H1 (cell line): ENCODE data around the gene EGFLAM. TPM values are rescaled to one million over a fixed set of nuclear protein-coding genes. Genes with fewer than 3 reads are reported as not detected.

Experiments used
- CTCF ChIA-PET: fragments of 300-600 bp; sonication (Branson Sonifier 250); formaldehyde crosslinking; loops from one replicate; lab custom pipeline; 2021; ENCODE audit not compliant: partially characterized antibody; lab: Charles Lee
- POLR2A ChIA-PET: fragments of 300-600 bp; sonication (Branson Sonifier 250); formaldehyde crosslinking; loops from one replicate; lab custom pipeline; 2021; ENCODE audit warnings: inconsistent platforms; ENCODE audit not compliant: partially characterized antibody; lab: Charles Lee
- DNase-seq, 2 experiments: peaks; one replicate each; pipeline versions ENCODE4 v3.0.0 to v3.0.0-alpha.2; 2010 to 2022; ENCODE audit warnings: low spot score in 2 of 2, low read depth in 1 of 2, mixed read lengths in 1 of 2
- FAIRE-seq: peaks from 2 replicates; lab custom pipeline; 2011; peaks lifted over from hg19 to GRCh38; lab: Jason Lieb, UNC
- H2AFZ ChIP-seq: 2 replicates; pipeline ENCODE4 v1.8.1; 2012; ENCODE audit warnings: low read length, inconsistent platforms
- H2AK5ac ChIP-seq: 2 replicates; pipeline ENCODE4 v1.6.1; 2013; ENCODE audit warnings: low read depth, low read length
- H2BK120ac ChIP-seq: replicated peaks from 2 replicates; pipeline ENCODE3; 2013; ENCODE audit warnings: low read depth, low read length, inconsistent platforms
- H2BK12ac ChIP-seq: 2 replicates; pipeline ENCODE4 v1.6.1; 2013; ENCODE audit warnings: low read depth, low read length
- H2BK15ac ChIP-seq: 2 replicates; pipeline ENCODE4 v1.6.1; 2013; ENCODE audit warnings: low read length
- H2BK20ac ChIP-seq: 2 replicates; pipeline ENCODE4 v1.6.1; 2013; ENCODE audit warnings: low read length
- H2BK5ac ChIP-seq: 2 replicates; pipeline ENCODE4 v1.6.1; 2013; ENCODE audit warnings: low read depth, low read length
- H3K14ac ChIP-seq: 2 replicates; pipeline ENCODE4 v1.6.1; 2013; ENCODE audit warnings: inconsistent platforms; ENCODE audit not compliant: insufficient read length
- H3K18ac ChIP-seq: 2 replicates; pipeline ENCODE4 v1.6.1; 2013; ENCODE audit warnings: low read length; ENCODE audit errors: extremely low read depth
- H3K23ac ChIP-seq: 2 replicates; pipeline ENCODE4 v1.6.1; 2013; ENCODE audit warnings: inconsistent platforms; ENCODE audit not compliant: insufficient read length
- H3K23me2 ChIP-seq: 2 replicates; pipeline ENCODE4 v1.6.1; 2013; ENCODE audit warnings: low read depth, low read length
- H3K27ac ChIP-seq: 2 replicates; pipeline ENCODE4 v1.6.1; 2011; ENCODE audit warnings: low read depth, low read length, inconsistent platforms
- H3K27me3 ChIP-seq, 4 experiments: replicated peaks in 1 of 4; 1 replicate in 1 of 4; 2 replicates in 3 of 4; pipeline versions ENCODE4 v1.6.1 to v1.8.1; 2011 to 2013; ENCODE audit warnings: low read length in 3 of 4, mild to moderate bottlenecking in 3 of 4, inconsistent platforms in 2 of 4, mixed read lengths in 2 of 4, moderate library complexity in 1 of 4; ENCODE audit not compliant: control insufficient read depth in 3 of 4, insufficient read depth in 3 of 4; ENCODE audit errors: extremely low read depth in 1 of 4
- H3K36me3 ChIP-seq, 4 experiments: 2 replicates each; pipeline versions ENCODE4 v1.6.1 to v1.8.1; 2011 to 2013; ENCODE audit warnings: mild to moderate bottlenecking in 4 of 4, low read length in 3 of 4, moderate library complexity in 2 of 4, control low read depth in 1 of 4, inconsistent platforms in 1 of 4; ENCODE audit not compliant: insufficient read depth in 4 of 4, control insufficient read depth in 2 of 4
- H3K4ac ChIP-seq: replicated peaks from 2 replicates; pipeline ENCODE3; 2013; ENCODE audit warnings: low read length, low read depth, mixed read lengths, inconsistent platforms; ENCODE audit not compliant: insufficient read length
- H3K4me1 ChIP-seq, 4 experiments: replicated peaks in 1 of 4; 1 replicate in 1 of 4; 2 replicates in 3 of 4; pipeline versions ENCODE4 v1.6.1 to v1.8.1; 2011 to 2013; ENCODE audit warnings: low read length in 3 of 4, inconsistent platforms in 2 of 4, mixed read lengths in 1 of 4; ENCODE audit not compliant: insufficient read depth in 4 of 4, control insufficient read depth in 3 of 4
- H3K4me2 ChIP-seq, 2 experiments: 2 replicates each; pipeline versions ENCODE4 v1.6.1 to v1.8.1; 2011 to 2013; ENCODE audit warnings: low read depth in 2 of 2, low read length in 2 of 2, control low read depth in 1 of 2, inconsistent platforms in 1 of 2, mild to moderate bottlenecking in 1 of 2; ENCODE audit not compliant: insufficient read depth in 1 of 2
- H3K4me3 ChIP-seq, 4 experiments: fragments of 200-600, 300-600 bp in 1 of 4; sonication (generic), shearing (Covaris generic), sonication (Bioruptor Twin) in 1 of 4; 2 replicates each; pipeline versions ENCODE4 v1.5.1 to v1.8.1; 2011 to 2016; ENCODE audit warnings: low read length in 4 of 4, low read depth in 3 of 4, control low read depth in 2 of 4, inconsistent platforms in 2 of 4, mild to moderate bottlenecking in 2 of 4, mixed read lengths in 1 of 4, moderate library complexity in 1 of 4; ENCODE audit not compliant: insufficient read depth in 2 of 4; ENCODE audit errors: extremely low read depth in 1 of 4
- H3K56ac ChIP-seq: replicated peaks from 2 replicates; pipeline ENCODE3; 2013; ENCODE audit warnings: low read depth, mild to moderate bottlenecking, mixed read lengths, low read length, inconsistent platforms; ENCODE audit not compliant: insufficient read length
- H3K79me1 ChIP-seq: 2 replicates; pipeline ENCODE4 v1.6.1; 2013; ENCODE audit warnings: low read depth, low read length, control low read depth
- H3K79me2 ChIP-seq, 2 experiments: 2 replicates each; pipeline versions ENCODE4 v1.6.1 to v1.8.1; 2012 to 2013; ENCODE audit warnings: low read length in 2 of 2, mild to moderate bottlenecking in 2 of 2, inconsistent platforms in 1 of 2; ENCODE audit not compliant: insufficient read depth in 2 of 2, control insufficient read depth in 1 of 2
- H3K9ac ChIP-seq, 4 experiments: replicated peaks in 1 of 4; 1 replicate in 1 of 4; 2 replicates in 3 of 4; pipeline versions ENCODE4 v1.6.1 to v1.8.1; 2011 to 2013; ENCODE audit warnings: low read depth in 3 of 4, low read length in 3 of 4, control low read depth in 2 of 4, mild to moderate bottlenecking in 2 of 4, moderate library complexity in 2 of 4, inconsistent platforms in 1 of 4; ENCODE audit errors: extremely low read depth in 1 of 4
- H3K9me3 ChIP-seq, 2 experiments: 2 replicates each; pipeline versions ENCODE4 v1.6.1 to v1.8.1; 2012 to 2013; ENCODE audit warnings: mild to moderate bottlenecking in 2 of 2, moderate library complexity in 2 of 2, control low read depth in 1 of 2, inconsistent platforms in 1 of 2, low read depth in 1 of 2, low read length in 1 of 2, mixed read lengths in 1 of 2; ENCODE audit not compliant: insufficient read depth in 2 of 2
- H4K20me1 ChIP-seq, 2 experiments: replicated peaks in 1 of 2; 2 replicates each; pipeline versions ENCODE3 to v1.8.1; 2011 to 2013; ENCODE audit warnings: inconsistent platforms in 2 of 2, low read length in 2 of 2, mild to moderate bottlenecking in 1 of 2; ENCODE audit not compliant: insufficient read depth in 2 of 2, control insufficient read depth in 1 of 2
- H4K5ac ChIP-seq: 2 replicates; pipeline ENCODE4 v1.6.1; 2013; ENCODE audit warnings: low read length, low read depth, mixed read lengths, inconsistent platforms; ENCODE audit not compliant: insufficient read length
- H4K8ac ChIP-seq: 2 replicates; pipeline ENCODE4 v1.8.0; 2013; ENCODE audit warnings: mild to moderate bottlenecking, moderate library complexity, low read length, inconsistent platforms; ENCODE audit not compliant: insufficient read depth; ENCODE audit errors: extremely low read depth
- H4K91ac ChIP-seq: replicated peaks from 2 replicates; pipeline ENCODE3; 2013; ENCODE audit warnings: low read length, mixed read lengths, inconsistent platforms; ENCODE audit not compliant: insufficient read length
- ZNF274 ChIP-seq: IDR thresholded peaks from 2 replicates; pipeline ENCODE4 v1.7.0; 2012; ENCODE audit warnings: low read length, borderline replicate concordance; ENCODE audit errors: extremely low read depth
- whole genome bisulfite sequencing, 2 experiments: shearing (Covaris generic) in 1 of 2; methylation state at CpG; one replicate each; pipeline versions ENCODE4 v1.1.6 to v1.1.7; 2013 to 2015; ENCODE audit warnings: low lambda C conversion rate in 2 of 2, mixed read lengths in 2 of 2, inconsistent platforms in 1 of 2, low coverage in 1 of 2, missing lambda C conversion rate in 1 of 2; ENCODE audit not compliant: insufficient replicate concordance in 2 of 2, insufficient coverage in 1 of 2, insufficient read length in 1 of 2; ENCODE audit errors: extremely low coverage in 1 of 2, missing lambda C conversion rate in 1 of 2; 5-methylcytosine and 5-hydroxymethylcytosine counted together
- polyA plus RNA-seq, 7 experiments: library from polyadenylated mRNA; depleted of rRNA in 3 of 7; stranded (reverse) in 5 of 7; unstranded in 2 of 7; fragments of >200 nt in 5 of 7; fragments of 200-250 nt in 2 of 7; gene quantifications; 1 replicate in 5 of 7; 2 replicates in 1 of 7; 4 replicates in 1 of 7; pipeline versions ENCODE4 v1.2.1 to v1.2.3, GENCODE V29; 2011 to 2013; ENCODE audit warnings: missing spikeins in 2 of 7, mixed read lengths in 2 of 7
- total RNA-seq: library from RNA; stranded (reverse); fragmentation: NEBNext Ultra II Directional; extraction: Animal tissue kit (Norgen Biotek cat#: 25700); gene quantifications from 2 replicates; pipeline ENCODE4 v1.2.1, GENCODE V29; 2021

The EGFLAM gene
- total and polyA plus RNA-seq, 2 of the 8 experiments (the other 6 are each of a cell fraction or from before 2014, with no cell fraction given), result 0.20 to 0.24 TPM

- Histone ChIP-seq H4K20me1 (no peaks in the 10 kb centered on the region), H3K56ac (no peak overlapping the region), H3K27me3 (no peaks in the 10 kb centered on the region), H4K5ac (no peak overlapping the region), H3K79me2 (no peaks in the 10 kb centered on the region), H3K9ac (no peak overlapping the region), H3K4me2 (no peak overlapping the region), H2BK5ac (no peak overlapping the region), H2AK5ac (no peak overlapping the region), H3K4me1 (no peaks in the 10 kb centered on the region), H2BK15ac (no peak overlapping the region), H3K23me2 (no peaks in the 10 kb centered on the region), H2BK20ac (no peak overlapping the region), H2BK12ac (no peak overlapping the region), H3K14ac (no peak overlapping the region), H3K4me3 (no peak overlapping the region), H3K4ac (no peak overlapping the region), H4K8ac (no peak overlapping the region), H4K91ac (no peak overlapping the region), H3K9me3 (no peaks in the 10 kb centered on the region), H3K36me3 (no peaks in the 10 kb centered on the region), H2BK120ac (no peak overlapping the region), H2AFZ (no peak overlapping the region), H3K79me1 (no peaks in the 10 kb centered on the region), H3K18ac (no peak overlapping the region), H3K23ac (no peak overlapping the region), H3K27ac (no peak overlapping the region)
- CTCF ChIA-PET, result interaction anchor here (1.0 to 1.9 kb wide), 2 partner anchors 15 to 21 kb away, joined by 3 to 6 read pairs; no protein-coding TSS in a partner anchor
- DNase-seq, result no peak
- 94% methylated on average over 4 of the region's 4 CpGs; no CpG with 5 or more reads in 1 of the 2 experiments for WGBS, 2 experiments
- POLR2A ChIA-PET, result no interaction called here
- FAIRE-seq, result no peak
- TF ChIP-seq ZNF274, result no peak
These were observed 198.5 kb downstream of the EGFLAM start for GRCh38 chr5:38456657-38457399.
